Tibial nerve (tissue), 4 donors: ENCODE measurements around the gene ZFP90. TPM values are rescaled to one million over a fixed set of nuclear protein-coding genes. Genes with fewer than 3 reads are reported as not detected.
"Not testable (repeated sequence)": the region's sequence is repeated elsewhere in the genome, so short reads cannot be mapped to it uniquely, and the experiment has no call there.

ENCODE experiments used
- DNase-seq, 2 donors: peaks; one replicate each; pipeline ENCODE4 v3.0.0-alpha.2; 2019; ENCODE audit warnings: low spot score in 2 of 2
- H3K27ac ChIP-seq, 4 donors: fragments of 200-600 bp; sonication (generic) in 3 of 4; one replicate each; pipeline ENCODE4 v1.5.1; 2017 to 2019; ENCODE audit warnings: mild to moderate bottlenecking in 1 of 4
- H3K27me3 ChIP-seq, 2 donors: fragments of 200-600 bp; sonication (generic) in 1 of 2; one replicate each; pipeline versions ENCODE4 v1.5.1 to v1.6.0; 2017 to 2019
- H3K36me3 ChIP-seq, 3 donors: fragments of 200-600 bp; sonication (generic); one replicate each; pipeline ENCODE4 v1.5.1; 2018 to 2019
- H3K4me1 ChIP-seq, 4 donors: fragments of 200-600 bp; sonication (generic) in 3 of 4; one replicate each; pipeline ENCODE4 v1.5.1; 2017 to 2019
- H3K4me3 ChIP-seq, 4 donors: fragments of 200-600 bp; sonication (generic) in 3 of 4; one replicate each; pipeline ENCODE4 v1.5.1; 2017 to 2019; ENCODE audit warnings: mild to moderate bottlenecking in 1 of 4, moderate library complexity in 1 of 4
- H3K9me3 ChIP-seq, 4 donors: fragments of 200-600 bp; sonication (generic) in 3 of 4; one replicate each; pipeline ENCODE4 v1.5.1; 2017 to 2019
- EP300 ChIP-seq, 2 donors: sonication (generic); formaldehyde crosslinking; IDR thresholded peaks; one replicate each; pipeline ENCODE4 v1.6.1; 2017; ENCODE audit warnings: antibody characterized with exemption in 2 of 2, mild to moderate bottlenecking in 1 of 2
- POLR2A ChIP-seq, 2 donors: fragments of 450-650 bp; IDR thresholded peaks; one replicate each; pipeline ENCODE4 v1.6.1; 2017; ENCODE audit warnings: antibody characterized with exemption in 2 of 2, mild to moderate bottlenecking in 2 of 2, moderate library complexity in 2 of 2
- WGBS, 2 donors: methylation state at CpG; one replicate each; pipeline ENCODE4 v1.1.5; 2018; 5-methylcytosine and 5-hydroxymethylcytosine counted together
- total RNA-seq, 4 donors: library from RNA; depleted of rRNA; stranded (reverse); fragments of >200 nt; gene quantifications; one replicate each; pipeline ENCODE4 v1.1.0, GENCODE V29; 2016
- TF ChIP-seq, protein P1 (sequence below), 5 experiments: fragments of 200-600 bp in 3 of 5; fragments of 450-650 bp in 2 of 5; sonication (generic) in 3 of 5; IDR thresholded peaks; one replicate each; pipeline ENCODE4 v1.5.1; 2016 to 2019; ENCODE audit warnings: antibody characterized with exemption in 5 of 5, mild to moderate bottlenecking in 3 of 5, moderate library complexity in 2 of 5

The ZFP90 gene
- total RNA-seq, 4 donors from 2014 or later: 32.1 to 66.9 (median 48.2) TPM

DNA sequence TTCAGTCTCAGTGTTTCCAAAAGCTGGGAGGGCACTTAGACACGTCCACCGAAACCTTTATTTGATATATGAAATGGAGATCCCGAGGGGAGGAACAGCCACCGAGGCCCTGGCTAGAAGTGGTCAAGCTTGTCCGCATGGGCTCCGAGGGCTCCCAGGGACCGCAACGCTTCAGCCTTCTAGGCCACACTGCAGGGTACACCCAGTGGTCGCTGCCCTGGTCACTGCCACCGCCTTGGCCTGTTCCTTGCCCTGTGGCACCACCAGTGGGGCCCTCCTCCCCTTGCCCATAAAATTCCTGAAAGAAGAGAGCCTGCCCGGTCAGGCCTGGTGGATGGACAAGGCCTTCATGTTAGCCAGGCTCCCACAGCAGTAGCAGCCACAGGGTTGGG lies 46.9 kb upstream of the ZFP90 start:
- H3K27ac ChIP-seq: peak overlapping the region in 1 of 4 donors; percentile 48
- H3K4me1 ChIP-seq: no peaks in the 10 kb centered on the region
- WGBS, 2 donors: 83 to 87% methylated on average over 9 to 11 of the region's 11 CpGs
- no peak for DNase-seq
- no peak overlapping the region for H3K4me3 ChIP-seq
- H3K36me3 ChIP-seq: no peaks in the 10 kb centered on the region
- TF ChIP-seq EP300 (IDR thresholded peaks at IDR 0.05) (no peak), POLR2A (IDR thresholded peaks at IDR 0.05) (no peak)
- TF ChIP-seq, protein P1, sequence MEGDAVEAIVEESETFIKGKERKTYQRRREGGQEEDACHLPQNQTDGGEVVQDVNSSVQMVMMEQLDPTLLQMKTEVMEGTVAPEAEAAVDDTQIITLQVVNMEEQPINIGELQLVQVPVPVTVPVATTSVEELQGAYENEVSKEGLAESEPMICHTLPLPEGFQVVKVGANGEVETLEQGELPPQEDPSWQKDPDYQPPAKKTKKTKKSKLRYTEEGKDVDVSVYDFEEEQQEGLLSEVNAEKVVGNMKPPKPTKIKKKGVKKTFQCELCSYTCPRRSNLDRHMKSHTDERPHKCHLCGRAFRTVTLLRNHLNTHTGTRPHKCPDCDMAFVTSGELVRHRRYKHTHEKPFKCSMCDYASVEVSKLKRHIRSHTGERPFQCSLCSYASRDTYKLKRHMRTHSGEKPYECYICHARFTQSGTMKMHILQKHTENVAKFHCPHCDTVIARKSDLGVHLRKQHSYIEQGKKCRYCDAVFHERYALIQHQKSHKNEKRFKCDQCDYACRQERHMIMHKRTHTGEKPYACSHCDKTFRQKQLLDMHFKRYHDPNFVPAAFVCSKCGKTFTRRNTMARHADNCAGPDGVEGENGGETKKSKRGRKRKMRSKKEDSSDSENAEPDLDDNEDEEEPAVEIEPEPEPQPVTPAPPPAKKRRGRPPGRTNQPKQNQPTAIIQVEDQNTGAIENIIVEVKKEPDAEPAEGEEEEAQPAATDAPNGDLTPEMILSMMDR (IDR thresholded peaks at IDR 0.05): no peak
- no peaks in the 10 kb centered on the region for H3K9me3 ChIP-seq
- H3K27me3 ChIP-seq: no peaks in the 10 kb centered on the region

DNA sequence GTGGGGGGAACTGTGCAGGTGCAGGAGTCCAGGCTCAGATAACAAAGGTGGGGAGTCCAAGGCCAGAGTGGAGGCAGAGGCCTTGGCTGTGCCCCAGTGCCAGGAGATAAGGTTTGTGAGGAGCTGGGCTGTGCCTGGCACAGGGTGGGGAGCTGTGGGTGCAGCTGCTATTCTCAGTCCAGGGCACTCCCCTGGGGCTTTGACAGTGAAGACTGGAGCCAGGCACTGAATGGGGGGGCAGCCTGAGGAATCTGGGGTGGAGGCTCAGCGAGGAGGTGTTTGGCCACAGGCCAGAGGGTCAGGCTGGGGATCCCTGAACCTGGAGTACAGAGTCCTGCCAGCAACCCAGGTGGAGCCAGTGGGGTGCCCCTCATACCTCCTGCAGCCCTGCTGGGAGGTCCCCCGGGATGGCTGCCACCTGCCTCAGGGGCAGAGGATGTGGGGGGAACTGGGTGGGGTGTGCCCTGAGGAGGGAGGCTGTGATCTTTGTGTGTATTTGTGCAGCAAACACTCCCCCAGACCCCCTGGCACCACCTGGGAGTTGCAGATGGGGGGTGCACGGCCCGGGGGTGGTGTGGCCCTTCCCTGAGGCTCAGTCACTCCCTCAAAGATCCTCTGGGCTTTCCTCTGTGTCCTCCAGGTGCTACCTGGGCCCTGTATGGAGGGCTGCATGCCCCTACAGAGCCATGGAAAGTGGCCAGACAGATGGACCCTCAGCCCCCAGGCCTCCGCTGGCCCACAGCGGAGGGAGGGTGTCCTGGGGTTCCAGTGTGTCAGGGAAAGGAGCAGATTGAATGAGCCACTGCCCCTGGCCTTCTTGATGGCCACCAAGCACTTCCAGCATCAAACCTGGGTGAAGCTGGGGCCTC lies 46.3 kb upstream of the ZFP90 start:
- H3K9me3 ChIP-seq: no peaks in the 10 kb centered on the region

DNA sequence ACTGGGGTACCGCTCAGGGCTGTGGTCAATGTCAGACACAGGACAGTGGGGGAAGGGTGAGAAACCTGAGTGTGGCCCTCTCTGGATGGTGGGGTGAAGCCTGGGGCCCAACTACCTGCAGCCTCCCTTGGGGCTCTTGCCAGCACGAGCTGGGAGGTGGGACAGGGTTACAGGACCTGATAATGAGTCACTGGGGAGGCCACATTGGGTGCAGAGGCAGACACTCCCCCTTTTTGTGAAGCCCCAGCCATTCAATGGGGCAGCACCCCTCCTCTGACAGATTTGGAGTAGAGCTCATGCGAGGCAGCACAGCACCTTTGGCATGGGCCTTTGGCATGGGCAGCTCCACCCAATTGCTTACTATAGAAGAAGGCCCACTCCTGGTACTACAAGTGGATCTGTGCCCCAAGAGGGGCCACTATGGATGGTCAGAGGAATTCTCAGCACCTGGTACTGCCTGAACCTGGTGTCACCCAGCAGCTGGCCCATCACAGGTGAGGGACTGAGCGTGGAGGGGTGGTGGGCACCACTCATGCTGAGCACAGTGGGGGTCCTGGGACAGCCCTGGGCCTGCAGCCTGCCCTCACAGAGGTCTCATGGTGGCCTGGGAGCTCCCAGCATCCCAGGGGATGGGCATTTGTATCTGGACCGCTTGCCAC lies 45.5 kb upstream of the ZFP90 start:
- Histone ChIP-seq H3K36me3 (no peaks in the 10 kb centered on the region), H3K4me1 (no peaks in the 10 kb centered on the region), H3K27ac (peak overlapping the region in 1 of 4 donors; percentile 45), H3K9me3 (no peaks in the 10 kb centered on the region), H3K4me3 (no peak overlapping the region), H3K27me3 (no peaks in the 10 kb centered on the region)
- 75 to 96% methylated on average over 3 to 4 of the region's 5 CpGs for WGBS, 2 donors
- TF ChIP-seq, protein P1 (IDR thresholded peaks at IDR 0.05): no peak
- TF ChIP-seq POLR2A (IDR thresholded peaks at IDR 0.05): no peak
- no peak for TF ChIP-seq EP300 (IDR thresholded peaks at IDR 0.05)
- no peak for DNase-seq

More for the DNA sequence above, 46.3 kb upstream of the ZFP90 start:
- Histone ChIP-seq H3K27ac (peak overlapping the region in 1 of 4 donors; percentile 45), H3K27me3 (no peaks in the 10 kb centered on the region), H3K36me3 (no peaks in the 10 kb centered on the region), H3K4me1 (no peaks in the 10 kb centered on the region), H3K4me3 (no peak overlapping the region)
- 74 to 91% methylated on average over 3 to 5 of the region's 6 CpGs for WGBS, 2 donors
- no peak for DNase-seq
- TF ChIP-seq EP300 (IDR thresholded peaks at IDR 0.05) (no peak), POLR2A (IDR thresholded peaks at IDR 0.05) (no peak)
- TF ChIP-seq, protein P1 (IDR thresholded peaks at IDR 0.05): no peak

DNA sequence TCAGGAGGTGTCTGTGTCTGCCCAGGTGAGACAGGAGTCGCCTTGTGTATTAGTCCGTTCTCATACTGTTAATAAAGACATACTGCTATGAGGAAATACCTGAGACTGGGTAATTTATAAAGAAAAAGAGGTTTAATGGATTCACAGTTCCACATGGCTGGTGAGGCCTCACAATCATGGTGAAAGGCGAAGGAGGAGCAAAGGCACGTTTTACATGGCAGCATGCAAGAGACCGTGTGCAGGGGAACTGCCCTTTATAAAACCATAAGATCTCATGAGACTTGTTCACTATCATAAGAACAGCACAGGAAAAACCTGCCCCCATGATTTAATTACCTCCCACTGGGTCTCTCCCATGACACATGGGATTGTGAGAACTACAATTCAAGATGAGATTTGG lies 44.8 kb upstream of the ZFP90 start:
- H3K4me3 ChIP-seq, H3K27me3 ChIP-seq, H3K36me3 ChIP-seq, H3K9me3 ChIP-seq, H3K27ac ChIP-seq, DNase-seq, H3K4me1 ChIP-seq: not testable (repeated sequence)
- WGBS, 2 donors: 88 to 89% methylated on average over 5 of the region's 5 CpGs

DNA sequence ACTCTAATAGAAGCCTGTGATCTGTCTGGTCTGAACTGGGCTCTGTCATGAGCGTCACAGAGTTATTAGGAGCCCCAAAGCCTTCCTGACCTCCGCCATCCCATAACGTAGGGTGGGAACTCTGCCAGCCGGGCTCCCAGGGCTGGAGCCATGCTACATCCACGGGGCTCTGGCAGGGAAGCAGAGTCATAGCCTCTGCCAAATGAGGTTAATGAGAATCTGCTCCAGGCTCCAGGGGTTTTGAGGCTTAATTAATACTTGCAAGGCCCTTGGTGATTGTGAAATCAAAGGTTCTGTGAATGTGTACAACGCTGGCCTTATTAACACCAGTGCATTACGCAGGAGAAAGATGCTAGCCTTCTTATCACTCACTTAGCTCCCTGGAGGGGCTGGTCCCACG lies 42.4 kb upstream of the ZFP90 start:
- WGBS, 2 donors: 72 to 73% methylated on average over 8 of the region's 8 CpGs
- Histone ChIP-seq H3K36me3 (no peaks in the 10 kb centered on the region), H3K27me3 (no peaks in the 10 kb centered on the region), H3K27ac (no peak overlapping the region), H3K9me3 (no peaks in the 10 kb centered on the region), H3K4me1 (no peaks in the 10 kb centered on the region), H3K4me3 (no peak overlapping the region)
- no peak for DNase-seq
- no peak for TF ChIP-seq EP300 (IDR thresholded peaks at IDR 0.05)
- TF ChIP-seq, protein P1 (IDR thresholded peaks at IDR 0.05): no peak
- no peak for TF ChIP-seq POLR2A (IDR thresholded peaks at IDR 0.05)
